Measurements from ENCODE around the gene SOX10.
"Not testable (repeated sequence)": the region's sequence is repeated elsewhere in the genome, so short reads cannot be mapped to it uniquely, and the experiment has no call there.

SOX10 gene

GRCh38 chr22:37985751-37986281 lies 1.5 kb upstream of the SOX10 start:
- no peak for DNase-seq (ENCODE audit: low spot score)

GRCh38 chr22:37985050-37985585 lies 763 bp upstream of the SOX10 start:
- DNase-seq (ENCODE audit: low spot score) = no peak

GRCh38 chr22:37982938-37983859 lies 1.2 kb downstream of the SOX10 start:
- DNase-seq (ENCODE audit: low spot score) = no peak

- DNase-seq (ENCODE audit: low spot score) = no peak
Measured at GRCh38 chr22:37982151-37982785, 2.1 kb downstream of the SOX10 start.

GRCh38 chr22:37981282-37982011 lies 2.9 kb downstream of the SOX10 start:
- DNase-seq (ENCODE audit: low spot score) = no peak

GRCh38 chr22:37979782-37980181 lies 4.6 kb downstream of the SOX10 start:
- no peak for DNase-seq (ENCODE audit: low spot score)

GRCh38 chr22:37976547-37976946 lies 7.8 kb downstream of the SOX10 start:
- no peak for DNase-seq (ENCODE audit: low spot score)

GRCh38 chr22:37976022-37976421 lies 8.3 kb downstream of the SOX10 start:
- not testable (repeated sequence) for DNase-seq (ENCODE audit: low spot score)

- DNase-seq (ENCODE audit: low spot score) = no peak
Measured at GRCh38 chr22:37975153-37975552, 9.2 kb downstream of the SOX10 start.

GRCh38 chr22:37973271-37974170 lies 10.8 kb downstream of the SOX10 start:
- no peak for DNase-seq (ENCODE audit: low spot score)

GRCh38 chr22:37972527-37972926 lies 11.8 kb downstream of the SOX10 start:
- DNase-seq (ENCODE audit: low spot score) = no peak

- DNase-seq (ENCODE audit: low spot score) = no peak
Measured at GRCh38 chr22:37971475-37972434, 12.6 kb downstream of the SOX10 start.

GRCh38 chr22:37970864-37971263 lies 13.5 kb downstream of the SOX10 start:
- no peak for DNase-seq (ENCODE audit: low spot score)

GRCh38 chr22:37968452-37969251 lies 15.7 kb downstream of the SOX10 start:
- no peak for DNase-seq (ENCODE audit: low spot score)

- DNase-seq (ENCODE audit: low spot score) = no peak
Measured at GRCh38 chr22:37967637-37968451, 16.5 kb downstream of the SOX10 start.

- DNase-seq (ENCODE audit: low spot score) = no peak
Measured at GRCh38 chr22:37967147-37967546, 17.2 kb downstream of the SOX10 start.

GRCh38 chr22:37965940-37966664 lies 18.3 kb downstream of the SOX10 start:
- no peak for DNase-seq (ENCODE audit: low spot score)
